GM19023 (cell line): ENCODE data around the gene SLC26A6.
A peak's percentile ranks its signal among the peaks of the same experiment; 100 is the strongest.

ENCODE experiments used
- ATAC-seq: cut with Tn5 transposase; IDR thresholded peaks from one replicate; pipeline ENCODE4 v1.9.1; 2021; ENCODE audit warnings: mild to moderate bottlenecking, moderate library complexity; ENCODE audit not compliant: unreplicated experiment

Gene SLC26A6

DNA sequence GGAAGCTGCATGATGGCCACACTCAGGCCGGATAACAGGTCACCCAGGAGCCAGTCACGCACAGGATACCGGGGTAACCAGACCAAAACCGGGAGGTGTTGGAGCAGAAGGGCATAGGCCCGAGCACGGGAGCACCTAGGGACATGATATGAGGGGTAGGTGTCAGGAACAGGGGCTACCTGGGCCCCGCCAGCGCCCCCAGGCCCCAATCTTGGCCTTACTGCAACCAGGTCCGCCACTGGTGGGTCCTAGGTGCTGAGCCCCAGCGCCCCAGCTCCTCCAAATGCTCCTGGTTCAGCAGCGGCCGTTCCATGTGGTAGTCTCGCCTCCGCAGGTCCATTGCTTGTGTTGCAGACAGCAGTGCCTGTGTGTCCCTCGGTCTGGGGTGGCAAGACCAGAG, 2.0 kb downstream of the SLC26A6 start:
- no peak for ATAC-seq

DNA sequence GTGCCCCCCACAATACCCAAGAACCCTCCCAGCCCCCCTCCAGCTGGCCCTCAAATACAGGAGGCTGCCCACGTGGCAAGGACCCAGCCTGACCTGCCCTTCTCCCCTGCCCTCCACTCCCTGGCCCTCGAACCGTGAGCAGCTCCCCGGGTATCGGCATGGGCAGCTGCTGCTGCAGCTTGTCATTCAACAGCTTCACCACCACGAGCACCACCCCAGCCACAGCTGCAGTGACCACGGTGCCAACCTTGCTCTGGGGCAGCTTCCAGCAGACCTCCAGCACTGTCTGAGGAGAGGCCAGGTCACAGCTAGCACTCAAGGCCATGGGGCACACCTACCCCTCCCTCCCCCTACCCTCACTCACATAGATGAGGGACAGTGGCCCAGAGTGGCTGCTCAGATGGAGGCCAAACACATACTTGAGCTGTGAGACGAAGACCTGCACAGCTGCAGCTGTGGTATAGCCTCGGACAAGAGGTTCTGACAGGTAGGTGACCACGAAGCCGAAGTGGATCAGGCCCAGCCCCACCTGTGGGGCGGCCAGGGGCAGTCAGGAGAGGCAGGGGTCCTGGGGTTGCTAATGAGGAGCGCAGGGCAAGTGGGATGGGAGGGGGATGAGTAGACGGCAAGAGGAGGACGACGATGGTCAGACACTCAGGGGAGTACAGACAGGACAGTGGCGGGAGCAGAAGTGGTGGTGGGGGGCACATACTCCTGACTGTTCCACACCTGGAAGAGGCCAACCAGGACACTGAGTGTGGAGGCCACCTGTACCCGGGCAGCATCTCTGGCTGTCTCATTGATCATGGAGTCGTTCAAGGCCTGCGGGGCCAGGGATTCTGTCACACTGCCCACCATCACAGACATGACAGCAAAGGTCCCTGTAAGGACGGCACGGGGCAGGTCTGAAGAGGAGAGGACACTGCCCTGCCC, 3.5 kb downstream of the SLC26A6 start:
- no peak for ATAC-seq

DNA sequence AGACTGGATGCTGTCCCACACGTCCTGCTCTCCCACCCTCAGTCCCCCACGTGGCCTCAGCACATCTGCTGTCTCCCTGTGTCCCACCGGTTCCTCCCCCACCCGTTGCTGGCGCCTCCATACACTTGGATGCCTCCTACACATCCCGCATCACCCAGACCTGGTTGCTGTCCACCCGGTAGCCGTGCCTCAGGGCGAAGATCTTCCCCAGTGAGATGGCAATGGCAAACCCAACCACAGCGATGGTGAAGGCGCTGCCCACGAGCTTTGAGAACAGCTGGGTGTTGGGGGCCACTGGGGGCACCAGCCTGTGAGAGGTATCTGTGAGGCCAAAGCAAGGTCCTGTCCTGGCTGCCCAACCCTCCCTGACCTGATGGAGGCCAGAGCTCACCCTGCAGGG, 4.4 kb downstream of the SLC26A6 start:
- no peak for ATAC-seq

DNA sequence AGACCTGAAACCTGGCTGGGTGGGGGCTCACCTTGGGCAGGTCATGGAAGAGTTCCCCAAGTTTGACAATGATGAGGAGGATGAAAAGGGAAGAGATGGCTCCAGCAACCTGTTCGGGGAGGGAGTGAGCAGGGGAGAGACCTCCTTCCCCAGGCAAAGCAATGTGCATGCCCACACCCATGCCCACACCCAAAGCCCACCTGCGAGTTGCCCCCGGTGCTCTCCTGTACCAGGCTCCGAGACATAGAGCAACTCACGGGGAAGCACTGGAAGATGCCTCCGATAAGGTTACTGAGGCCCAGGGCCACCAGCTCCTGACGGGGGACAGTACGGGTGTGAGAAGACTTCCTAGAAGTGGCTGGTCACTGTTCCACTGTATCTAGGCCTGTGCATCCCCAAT, 4.9 kb downstream of the SLC26A6 start:
- ATAC-seq, result no peak

DNA sequence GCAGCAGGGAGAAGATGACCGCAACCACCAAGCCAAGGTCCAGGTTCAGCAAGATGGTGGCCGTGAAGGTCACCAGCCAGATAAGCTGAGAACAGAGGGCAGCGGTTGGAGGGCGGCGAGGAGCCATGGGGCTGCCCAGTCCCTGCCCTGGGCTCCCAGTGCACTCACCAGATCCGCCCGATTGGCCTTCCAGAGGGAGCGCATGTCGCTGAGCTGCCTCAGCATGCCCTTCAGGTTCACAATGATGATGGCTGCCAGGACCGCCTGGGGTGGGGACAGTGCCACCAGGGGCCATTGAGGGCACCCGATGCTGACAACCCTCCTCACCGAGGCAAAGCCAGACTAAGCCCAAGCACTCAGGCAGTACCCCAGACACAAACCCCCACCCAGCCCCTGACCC, 5.4 kb downstream of the SLC26A6 start:
- no peak for ATAC-seq

DNA sequence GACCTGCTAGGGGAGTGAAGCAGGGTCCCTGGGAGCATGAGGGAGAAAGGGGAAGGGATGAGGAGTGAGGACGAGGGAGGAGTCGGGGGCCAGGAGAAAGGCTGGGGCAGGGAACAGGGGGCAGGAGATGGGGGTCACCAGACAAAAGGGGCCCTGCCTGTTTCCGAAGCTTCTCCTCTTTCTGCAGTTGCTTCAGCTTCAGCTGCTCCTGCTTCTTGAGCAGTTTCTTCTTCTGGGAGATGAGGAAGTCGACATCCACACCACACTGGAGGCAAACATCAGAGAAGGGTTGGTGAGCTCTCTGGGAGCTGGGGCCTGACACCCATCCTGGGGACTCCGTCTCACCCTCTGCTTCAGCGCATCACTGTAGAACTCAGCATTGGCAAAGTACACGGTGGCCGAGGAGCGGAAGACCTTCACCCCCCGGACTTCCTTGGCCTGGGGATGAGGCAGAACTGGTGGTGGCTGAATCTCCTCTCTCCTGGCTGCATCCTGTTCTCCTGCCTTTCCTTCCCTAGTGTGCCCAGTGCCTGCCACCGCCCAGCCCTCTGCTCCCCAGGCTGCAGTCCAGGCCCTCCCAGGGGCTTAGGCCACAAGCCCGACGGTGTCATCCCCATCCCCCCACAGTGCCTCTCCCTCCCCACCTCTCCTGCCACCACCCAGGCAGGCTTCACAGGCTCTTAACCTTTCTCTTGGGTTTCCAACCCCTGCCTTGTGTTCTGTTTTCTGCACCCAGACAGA, 6.8 kb downstream of the SLC26A6 start:
- no peak for ATAC-seq

DNA sequence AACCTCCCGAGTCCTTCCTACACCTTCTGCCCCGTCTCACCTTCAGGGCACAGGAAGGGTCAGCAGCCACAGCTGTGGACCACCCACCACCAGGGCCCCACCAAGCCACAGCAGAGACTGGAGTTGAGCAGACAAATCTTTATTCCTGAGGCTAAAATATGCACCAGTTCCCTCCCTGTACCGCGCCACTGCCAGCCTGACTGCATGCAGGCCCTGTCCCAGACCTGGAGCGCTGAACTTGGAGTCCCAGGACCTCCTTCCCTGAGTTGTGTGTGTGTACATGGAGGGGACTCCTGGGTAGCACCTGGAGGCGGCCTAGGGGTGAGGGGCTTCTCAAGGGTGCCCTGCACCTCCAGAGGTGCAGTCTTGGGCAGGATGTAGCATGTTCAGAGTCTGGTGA, 9.7 kb downstream of the SLC26A6 start:
- no peak for ATAC-seq

DNA sequence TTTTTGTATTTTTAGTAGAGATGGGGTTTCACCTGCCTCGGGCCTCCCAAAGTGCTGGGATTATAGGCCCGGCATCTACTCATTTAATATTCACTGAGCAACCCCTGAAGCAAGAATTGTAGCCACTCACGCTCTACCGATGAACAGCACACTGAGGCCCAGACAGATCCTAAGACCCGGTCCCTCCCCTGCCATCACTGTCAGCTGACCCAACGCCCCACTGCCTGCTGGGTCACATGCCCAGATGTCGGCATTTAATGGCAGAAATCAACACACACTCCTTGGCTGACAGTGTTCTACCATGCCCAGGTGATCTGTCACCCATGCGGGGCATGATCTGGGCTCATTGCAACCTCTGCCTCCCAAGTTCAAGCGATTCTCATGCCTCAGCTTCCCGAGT, 10.5 kb downstream of the SLC26A6 start:
- ATAC-seq, result no peak

DNA sequence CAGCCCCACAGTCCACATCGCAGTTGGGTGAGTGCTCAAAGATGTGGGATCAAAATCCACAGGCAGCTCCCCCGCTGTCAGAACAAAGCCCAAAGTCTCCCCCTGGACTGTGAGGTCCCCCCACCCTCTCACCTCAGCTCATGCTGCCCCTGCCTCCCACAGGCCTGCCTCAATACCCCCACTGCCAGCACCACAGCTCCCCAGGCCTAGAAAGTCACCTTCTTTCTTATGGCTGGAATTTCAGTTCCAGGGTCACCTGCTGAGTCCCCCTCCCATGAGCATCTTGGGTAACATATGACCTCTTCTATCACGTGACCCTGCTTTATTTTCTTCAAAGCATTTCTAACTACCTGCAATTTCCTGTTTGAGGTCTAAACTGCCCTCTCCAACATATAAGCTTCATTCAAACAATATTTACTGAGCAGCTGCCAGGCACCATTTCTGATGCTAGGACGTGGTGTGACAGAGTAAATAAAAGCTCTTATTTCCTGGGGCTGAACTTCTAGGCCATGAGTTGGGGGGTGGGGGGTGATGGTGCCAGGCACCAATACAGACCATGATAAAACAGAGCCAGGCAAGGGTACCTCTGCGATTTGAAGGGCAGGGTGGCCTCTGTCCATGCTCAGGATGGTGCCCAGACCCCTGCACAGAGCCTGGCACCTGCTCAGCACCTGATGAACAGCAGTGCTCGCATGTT, 11.3 kb downstream of the SLC26A6 start:
- no peak for ATAC-seq

DNA sequence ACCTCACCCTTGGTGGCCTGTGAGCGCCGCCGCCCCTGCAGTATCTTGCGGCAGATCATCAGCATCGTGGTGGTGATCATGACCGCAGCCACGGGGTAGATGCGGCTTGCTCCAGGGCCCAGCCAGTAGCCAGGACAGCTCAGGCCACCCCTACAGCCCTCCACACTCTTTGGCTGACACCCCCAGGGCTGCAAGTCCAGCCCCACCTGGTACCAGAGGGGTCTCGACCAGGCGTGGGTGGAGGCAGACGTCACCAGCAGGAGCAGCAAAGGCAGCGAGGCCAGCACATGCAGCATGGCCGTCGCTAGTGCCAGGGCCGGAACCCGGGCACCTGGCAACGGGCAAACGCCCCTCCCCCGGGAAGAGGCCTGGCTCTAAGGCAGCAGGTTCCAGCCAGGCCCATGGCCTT, 13.8 kb downstream of the SLC26A6 start, which contains the start of gene TMEM89:
TSS of gene TMEM89 (minus strand) at position 309 of the 409 bp plus-strand sequence. CDS start at position 296, 13 bp downstream.
- ATAC-seq, result no peak

DNA sequence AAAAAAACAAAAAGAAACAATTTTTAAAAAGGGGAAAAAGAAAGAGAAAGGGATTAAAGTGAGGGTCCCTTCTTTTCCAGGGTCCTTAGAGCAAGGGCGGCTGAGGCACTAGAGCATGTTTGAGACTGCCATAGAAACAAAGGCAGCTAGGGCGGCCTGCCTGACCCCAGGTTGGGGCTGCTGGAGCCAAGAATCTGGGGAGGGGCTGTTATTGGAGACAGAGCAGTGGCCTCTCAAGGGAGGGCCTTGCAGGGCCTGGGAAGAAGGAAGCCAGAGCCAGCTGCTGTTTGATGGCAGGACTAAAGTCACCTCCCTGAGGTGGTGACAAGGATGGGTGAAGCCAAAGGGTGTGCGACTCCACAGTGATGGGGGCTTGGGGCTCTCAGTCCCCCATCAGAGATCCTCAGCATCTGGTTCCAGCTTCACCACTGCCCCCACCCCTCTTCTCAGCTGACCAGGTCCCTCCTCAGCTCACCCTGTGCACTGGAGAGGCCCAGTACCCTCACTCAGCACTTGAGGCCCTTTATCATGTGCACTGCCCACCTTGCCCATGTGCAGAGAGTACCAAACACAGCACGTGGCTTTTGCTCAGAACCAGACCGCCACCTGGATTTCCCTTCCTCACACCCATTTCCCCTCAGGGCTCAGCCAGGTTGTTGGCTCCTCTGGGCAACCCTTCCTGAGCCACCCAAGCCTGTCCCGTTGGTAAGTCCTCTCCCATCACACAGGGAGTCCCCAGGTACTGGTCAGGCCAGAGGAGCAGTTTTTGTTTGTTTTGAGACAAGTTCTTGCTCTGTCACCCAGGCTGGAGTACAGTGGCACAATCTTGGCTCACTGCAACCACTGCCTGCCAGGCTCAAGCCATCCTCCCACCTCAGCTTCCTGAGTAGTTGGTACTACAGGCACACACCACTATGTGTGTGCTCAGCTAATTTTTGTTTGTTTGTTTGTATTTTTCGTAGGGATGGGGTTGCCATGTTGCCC, 15.4 kb downstream of the SLC26A6 start:
- no peak for ATAC-seq

DNA sequence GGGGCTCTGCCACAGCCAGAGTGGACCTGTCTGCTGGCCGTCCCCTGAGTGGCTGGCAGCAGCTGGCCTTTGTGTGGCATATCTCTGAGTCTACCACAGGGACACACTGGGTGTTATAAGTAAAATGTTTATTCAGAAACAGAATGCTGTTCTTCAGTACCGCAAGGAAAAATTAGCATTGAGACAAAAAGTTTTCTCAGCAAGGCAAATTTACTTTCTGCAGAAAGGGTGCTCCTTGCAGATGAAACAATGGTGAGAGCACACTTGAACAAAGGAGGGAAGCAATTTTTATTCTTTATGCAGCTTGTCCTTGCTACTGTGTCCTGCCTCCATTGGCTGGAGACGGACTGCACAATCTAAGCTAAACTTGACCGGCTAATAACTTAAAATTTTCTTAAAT, 17.7 kb downstream of the SLC26A6 start:
- ATAC-seq, result no peak

DNA sequence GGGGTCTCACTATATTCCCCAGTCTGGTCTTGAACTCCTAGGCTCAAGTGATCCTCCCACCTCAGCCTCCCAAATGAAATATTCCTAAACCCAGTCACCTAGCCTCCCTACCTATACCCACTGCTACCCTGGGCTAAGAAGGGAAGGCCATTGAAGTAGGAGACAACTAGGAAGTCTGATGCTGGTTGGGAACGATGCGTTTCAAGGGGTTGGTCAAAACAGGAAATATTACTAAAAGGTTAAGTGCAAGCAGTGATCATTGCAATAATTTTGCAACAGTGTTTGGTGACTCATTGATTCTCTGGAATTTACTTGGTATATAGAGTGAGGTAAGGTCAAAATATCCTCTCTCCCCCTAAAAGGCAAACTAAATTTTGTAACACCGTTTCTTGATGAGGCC, 21.2 kb downstream of the SLC26A6 start:
- no peak for ATAC-seq

DNA sequence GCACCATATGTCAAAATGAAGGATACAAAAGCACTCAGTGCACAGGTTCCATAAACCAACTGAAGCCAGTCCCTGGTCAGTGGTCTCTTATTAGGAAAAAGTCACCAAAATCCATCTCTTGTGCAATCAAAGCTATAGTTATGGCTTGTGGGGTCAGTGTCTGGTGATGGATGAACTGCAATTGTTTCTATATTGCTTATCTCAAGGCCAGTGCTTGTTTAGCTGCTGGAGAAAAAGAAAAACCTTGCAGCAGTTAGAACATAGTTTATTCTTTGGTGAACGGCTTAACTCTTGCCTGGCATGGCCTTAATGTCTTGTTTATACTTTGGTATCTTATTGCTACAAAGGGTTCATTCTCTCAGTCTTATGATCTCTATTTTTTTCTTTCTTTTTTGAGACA, 23.0 kb downstream of the SLC26A6 start:
- no peak for ATAC-seq

DNA sequence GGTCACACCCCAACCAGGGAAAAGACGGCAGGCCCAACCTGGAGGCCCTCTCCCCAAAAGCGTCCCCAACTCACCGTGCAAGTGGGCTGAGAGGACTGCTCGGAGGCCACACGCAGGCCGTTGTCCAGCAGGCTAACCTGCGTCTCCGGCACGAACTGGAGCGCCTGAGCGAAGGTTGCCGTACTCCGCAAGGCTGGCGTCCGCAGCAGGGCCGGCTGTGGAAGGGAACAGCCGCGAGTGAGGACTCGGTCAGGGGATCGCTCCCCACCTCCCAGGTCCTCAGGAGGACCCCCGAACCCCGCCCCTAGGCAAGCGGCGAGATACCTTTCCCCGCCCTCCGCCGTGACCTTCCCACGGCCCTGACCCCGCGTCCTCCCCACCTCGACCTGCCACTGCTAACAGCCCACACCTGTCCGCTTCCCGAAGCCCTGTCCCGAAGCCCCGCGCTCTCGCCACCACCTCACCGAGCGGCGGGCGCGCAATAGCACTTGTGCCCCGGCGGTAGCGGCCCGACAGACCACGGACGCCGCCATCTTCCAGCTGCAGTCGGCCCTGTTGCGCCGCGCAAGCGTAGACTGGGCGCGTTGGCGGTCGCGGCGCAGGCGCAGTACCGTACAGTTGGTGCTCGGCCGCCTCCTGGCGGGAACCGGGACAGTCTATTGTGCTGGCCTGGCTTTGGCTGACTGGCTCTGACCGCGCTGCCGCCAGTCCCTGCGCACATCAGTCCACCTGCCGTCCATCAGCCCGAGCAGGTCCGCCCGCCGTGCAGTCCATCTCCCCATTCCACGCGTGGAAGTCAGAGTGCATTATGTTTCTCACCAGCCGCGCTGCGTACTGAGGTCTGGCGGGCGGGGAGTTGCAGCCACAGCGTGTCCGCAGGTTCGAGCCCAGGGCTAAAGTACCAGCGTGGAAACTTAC, 25.9 kb downstream of the SLC26A6 start, which contains the start of gene UQCRC1:
TSS of gene UQCRC1 (minus strand) at position 559 of the 918 bp plus-strand sequence. CDS start at position 533, 26 bp downstream.
- ATAC-seq, result peak; percentile 94

DNA sequence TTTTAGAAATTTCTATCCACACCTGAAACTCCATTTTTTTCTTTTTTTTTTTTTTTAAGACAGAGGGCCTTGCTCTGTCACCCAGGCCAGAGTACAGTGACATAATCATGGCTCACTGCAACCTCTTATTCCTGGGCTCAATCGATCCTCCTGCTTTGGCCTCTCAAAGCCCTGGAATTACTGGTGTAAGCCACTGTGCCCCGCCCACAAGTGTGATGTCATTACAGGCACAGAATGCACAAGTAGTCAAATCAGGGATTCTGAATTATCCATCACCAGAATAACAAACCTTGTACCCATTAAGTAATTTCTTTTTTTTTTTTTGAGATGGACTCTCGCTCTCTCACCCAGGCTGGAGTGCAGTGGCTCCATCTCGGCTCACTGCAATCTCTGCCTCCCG, 27.7 kb downstream of the SLC26A6 start:
- no peak for ATAC-seq

DNA sequence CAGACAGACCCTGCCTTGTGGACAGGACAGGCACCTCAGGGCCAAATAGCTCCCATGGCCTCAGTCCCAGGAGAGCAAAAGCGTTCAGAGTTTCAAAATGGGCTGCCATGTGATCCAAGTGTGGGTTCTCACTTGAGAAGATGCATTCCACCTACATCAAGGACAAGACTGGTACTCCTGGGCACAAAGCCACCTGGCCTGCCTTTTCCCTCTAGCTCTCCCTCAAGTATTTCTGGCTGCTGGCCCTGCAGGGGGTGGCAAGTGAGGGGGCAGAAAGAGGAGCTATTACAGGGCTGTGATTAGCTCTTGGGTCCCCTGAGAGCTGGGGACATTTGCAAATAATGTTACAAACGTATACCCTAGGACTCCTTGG, 33.7 kb downstream of the SLC26A6 start:
- no peak for ATAC-seq

DNA sequence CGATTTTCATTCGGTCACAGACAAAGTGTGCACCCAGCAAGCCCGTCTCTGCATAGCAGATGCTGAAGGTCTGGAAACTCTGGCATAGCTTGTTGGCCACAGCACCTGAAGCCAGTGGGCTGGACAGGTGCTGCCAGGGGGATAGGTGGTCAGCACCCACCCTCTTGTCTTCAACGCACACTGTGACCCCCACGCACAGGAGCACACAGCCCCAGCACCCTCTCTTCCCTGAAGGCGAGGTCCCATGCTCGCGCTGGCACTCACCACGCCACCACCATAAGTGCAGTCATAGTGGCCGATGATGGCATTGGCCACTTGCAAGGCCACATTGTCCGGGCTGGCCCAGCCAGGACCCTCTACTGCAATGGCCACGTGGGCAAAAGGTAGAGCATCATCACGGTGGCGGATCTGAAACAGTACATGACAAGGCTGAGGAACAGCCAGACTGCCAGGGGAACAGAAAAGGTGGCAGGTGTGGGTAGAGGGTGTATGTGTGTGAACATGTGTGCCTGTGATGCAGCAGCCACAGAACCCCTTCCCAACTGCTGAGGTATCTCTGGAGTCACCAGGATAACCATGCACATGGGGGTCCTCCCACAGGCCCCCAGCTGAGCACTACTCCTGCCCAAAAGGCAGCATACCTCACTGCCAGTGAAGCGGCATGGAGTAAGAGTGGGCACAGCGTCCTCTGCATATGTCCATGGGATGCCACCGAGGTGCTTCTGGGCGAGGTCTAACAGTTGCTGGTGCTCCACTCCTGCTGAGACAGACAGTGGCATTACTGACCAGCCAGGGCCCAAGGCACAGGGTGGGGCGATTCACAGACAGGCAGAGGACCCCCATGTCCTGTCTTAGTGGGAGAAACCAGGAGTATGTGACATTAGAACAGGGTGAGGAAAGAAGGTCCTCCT, 34.3 kb downstream of the SLC26A6 start:
- ATAC-seq, result no peak
